Fibroblast of villous mesenchyme (primary cell): Measurements from ENCODE around the gene MAP3K8. TPM values are rescaled to one million over a fixed set of nuclear protein-coding genes. Genes with fewer than 3 reads are reported as not detected.

ENCODE experiments used
- DNase-seq: peaks from one replicate; pipeline ENCODE4 v3.0.0-alpha.2; 2010; ENCODE audit warnings: low read depth
- H3K4me3 ChIP-seq: 2 replicates; pipeline ENCODE4 v1.5.1; 2011; ENCODE audit warnings: low read depth, mild to moderate bottlenecking, low read length
- total RNA-seq: library from RNA; depleted of rRNA; stranded (reverse); fragments of >200 nt; gene quantifications from 2 replicates; pipeline ENCODE4 v1.2.3, GENCODE V29; 2012
- TF ChIP-seq, protein P1 (sequence below): IDR thresholded peaks from 2 replicates; pipeline ENCODE4 v1.5.1; 2012; ENCODE audit warnings: low read depth, mild to moderate bottlenecking, low read length; ENCODE audit not compliant: insufficient read depth

Gene MAP3K8
- total RNA-seq, 1 donor = 31.1 TPM

DNA sequence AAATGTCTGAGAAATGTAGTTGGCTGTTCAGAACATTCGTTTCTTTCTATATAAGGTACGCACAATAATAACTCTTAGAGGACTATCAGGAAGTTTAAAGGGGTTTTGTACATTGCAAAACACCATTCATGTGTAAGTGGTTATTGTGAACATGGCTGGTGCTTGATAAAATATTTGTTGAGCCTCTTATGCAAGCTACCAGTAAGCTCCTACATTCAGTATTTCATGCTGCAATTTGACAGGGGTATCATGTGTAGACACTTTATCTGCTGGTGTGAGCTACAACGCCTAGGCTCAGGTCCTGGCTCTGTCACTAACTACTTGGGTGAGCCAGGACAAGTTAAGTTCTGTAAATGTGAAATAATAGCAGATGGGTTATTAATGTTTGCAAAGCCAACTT is 75.5 kb downstream of the MAP3K8 start:
- no peak for DNase-seq
- no peak overlapping the region for H3K4me3 ChIP-seq
- TF ChIP-seq, protein P1, sequence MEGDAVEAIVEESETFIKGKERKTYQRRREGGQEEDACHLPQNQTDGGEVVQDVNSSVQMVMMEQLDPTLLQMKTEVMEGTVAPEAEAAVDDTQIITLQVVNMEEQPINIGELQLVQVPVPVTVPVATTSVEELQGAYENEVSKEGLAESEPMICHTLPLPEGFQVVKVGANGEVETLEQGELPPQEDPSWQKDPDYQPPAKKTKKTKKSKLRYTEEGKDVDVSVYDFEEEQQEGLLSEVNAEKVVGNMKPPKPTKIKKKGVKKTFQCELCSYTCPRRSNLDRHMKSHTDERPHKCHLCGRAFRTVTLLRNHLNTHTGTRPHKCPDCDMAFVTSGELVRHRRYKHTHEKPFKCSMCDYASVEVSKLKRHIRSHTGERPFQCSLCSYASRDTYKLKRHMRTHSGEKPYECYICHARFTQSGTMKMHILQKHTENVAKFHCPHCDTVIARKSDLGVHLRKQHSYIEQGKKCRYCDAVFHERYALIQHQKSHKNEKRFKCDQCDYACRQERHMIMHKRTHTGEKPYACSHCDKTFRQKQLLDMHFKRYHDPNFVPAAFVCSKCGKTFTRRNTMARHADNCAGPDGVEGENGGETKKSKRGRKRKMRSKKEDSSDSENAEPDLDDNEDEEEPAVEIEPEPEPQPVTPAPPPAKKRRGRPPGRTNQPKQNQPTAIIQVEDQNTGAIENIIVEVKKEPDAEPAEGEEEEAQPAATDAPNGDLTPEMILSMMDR = no peak

DNA sequence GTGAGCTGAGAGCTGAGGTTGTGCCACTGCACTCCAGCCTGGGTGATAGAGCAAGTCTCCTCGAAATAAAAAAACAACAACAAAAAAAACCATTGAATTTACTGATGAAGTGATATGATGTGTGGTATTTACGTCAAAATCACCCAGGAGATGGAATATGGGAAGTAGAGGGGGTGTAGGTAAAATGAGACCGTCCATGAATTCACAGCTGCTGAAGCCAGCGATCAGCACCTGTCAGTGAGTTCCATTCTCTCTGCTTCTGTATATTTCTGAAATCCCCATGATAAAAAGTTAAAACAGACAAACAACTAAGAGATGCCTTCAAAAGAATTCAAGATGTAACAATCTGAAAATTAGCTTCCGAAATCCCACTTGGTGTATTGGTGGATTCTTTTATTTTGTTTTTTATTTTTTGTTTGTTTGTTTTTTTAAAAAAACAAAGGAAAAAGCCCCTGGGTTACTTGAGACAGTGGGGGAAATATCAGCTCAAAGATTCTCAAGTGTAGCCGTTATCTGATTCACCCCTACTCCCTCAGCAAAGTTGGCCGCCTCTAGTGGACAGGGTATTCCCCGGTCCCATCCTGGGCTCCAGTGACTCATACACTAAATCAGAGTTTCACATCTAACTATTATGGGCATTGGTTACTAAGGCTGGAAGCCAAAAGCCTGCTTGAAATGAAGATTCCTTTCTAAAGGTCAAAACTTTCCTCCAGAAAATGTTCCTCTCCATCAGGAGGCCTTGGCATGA is 76.4 kb downstream of the MAP3K8 start:
- H3K4me3 ChIP-seq = no peak overlapping the region
- TF ChIP-seq, protein P1 = peak; percentile 28
- peak; percentile 74 for DNase-seq

DNA sequence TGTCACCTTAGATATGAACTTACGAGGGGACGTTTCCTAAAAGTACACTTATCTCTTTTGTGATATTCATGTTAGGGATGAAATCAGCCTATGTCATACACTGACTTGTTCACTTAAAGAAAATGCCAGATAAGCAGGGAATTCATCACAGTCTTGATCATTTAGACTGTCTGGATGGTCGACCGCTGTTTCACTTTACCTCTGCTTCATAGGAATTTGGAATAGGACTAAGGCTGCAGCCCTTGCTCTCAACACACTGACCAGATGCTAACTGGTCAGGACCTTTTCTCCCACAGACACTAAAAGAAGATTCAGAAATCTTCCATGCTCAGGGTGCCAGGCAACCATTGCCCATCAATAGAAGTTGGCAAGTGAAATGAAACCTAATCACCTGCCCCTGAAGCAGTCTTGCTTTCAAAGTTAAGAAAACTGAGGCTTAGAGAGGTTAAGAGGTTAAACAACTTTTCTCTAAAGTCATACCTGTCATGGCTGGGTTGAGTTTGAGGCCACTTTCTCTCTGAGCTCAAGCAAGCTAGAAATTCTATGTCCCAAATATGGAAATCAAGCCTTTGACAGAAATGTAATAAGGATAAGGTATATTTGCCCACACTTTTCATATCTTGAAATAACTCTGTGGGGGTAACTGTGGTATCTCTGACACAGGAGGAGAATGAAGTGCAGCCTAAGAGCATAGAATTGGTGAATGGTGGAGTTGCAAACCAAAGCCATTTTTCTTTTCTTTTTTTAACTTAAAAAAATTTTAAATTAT is 77.1 kb downstream of the MAP3K8 start:
- TF ChIP-seq, protein P1 = no peak
- H3K4me3 ChIP-seq = no peak overlapping the region
- no peak for DNase-seq

Other genes starting within 250 kb of the MAP3K8 start
- gene MTPAP, start 84.9 kb upstream of the MAP3K8 start, total RNA-seq = 10.6 and 17.7 TPM in 2 replicates
- not detected in 2 replicates for gene LYZL2, start 195.6 kb downstream of the MAP3K8 start, total RNA-seq